ENCODE measurements around the gene GNPNAT1. TPM values are rescaled to one million over a fixed set of nuclear protein-coding genes. Genes with fewer than 3 reads are reported as not detected.

GNPNAT1 gene

Small RNAs within 50 kb of the gene (small RNA-seq; reads per million reads assigned to genes)
- not detected for gene AL139317.2 (ENCODE audit: insufficient read depth)

Data from mesendoderm (in vitro differentiated cells).